Right renal pelvis (tissue), 4 donors: Measurements from ENCODE around the gene UMODL1. TPM values are rescaled to one million over a fixed set of nuclear protein-coding genes. Genes with fewer than 3 reads are reported as not detected.
"Not testable (repeated sequence)": the region's sequence is repeated elsewhere in the genome, so short reads cannot be mapped to it uniquely, and the experiment has no call there.

Experiments
- DNase-seq, 4 donors: peaks; one replicate each; pipeline ENCODE4 v3.0.0-alpha.2; 2013; ENCODE audit warnings: low read depth in 4 of 4, low spot score in 3 of 4, missing footprints in 1 of 4
- polyA plus RNA-seq, 4 donors: library from polyadenylated mRNA; unstranded; fragments of 120-200 nt; gene quantifications; one replicate each; pipeline ENCODE4 v1.2.1, GENCODE V29; 2013; ENCODE audit not compliant: insufficient read length in 4 of 4

UMODL1 gene
- polyA plus RNA-seq, 4 donors, result 0.06 to 0.20 (median 0.11) TPM

DNA sequence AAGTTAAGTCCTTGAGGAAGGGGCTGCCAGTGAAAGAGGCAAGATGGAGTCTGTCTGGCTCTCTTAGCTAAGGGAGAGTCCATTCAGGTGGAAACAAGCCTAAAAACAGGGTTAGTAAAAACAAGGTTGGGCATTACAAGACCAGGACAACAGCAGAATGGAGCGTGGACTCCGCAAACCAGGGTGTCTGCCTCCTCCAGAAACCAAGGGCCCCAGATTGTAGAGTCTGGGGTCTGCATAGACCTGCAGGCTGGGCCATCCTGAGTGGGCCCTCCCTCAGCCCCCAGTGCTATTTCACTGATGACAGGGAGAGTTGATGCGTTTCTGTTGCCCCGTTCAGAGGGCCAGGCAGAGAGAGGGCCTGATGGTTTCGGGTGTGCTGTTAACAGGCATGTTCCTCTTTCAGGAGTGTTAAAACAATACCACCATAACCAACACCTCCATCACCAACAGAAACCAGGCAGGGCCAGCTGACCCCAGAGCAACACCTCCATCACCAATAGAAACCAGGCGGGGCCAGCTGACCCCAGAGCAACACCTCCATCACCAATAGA is 6.6 kb downstream of the UMODL1 start:
- not testable (repeated sequence) for DNase-seq

DNA sequence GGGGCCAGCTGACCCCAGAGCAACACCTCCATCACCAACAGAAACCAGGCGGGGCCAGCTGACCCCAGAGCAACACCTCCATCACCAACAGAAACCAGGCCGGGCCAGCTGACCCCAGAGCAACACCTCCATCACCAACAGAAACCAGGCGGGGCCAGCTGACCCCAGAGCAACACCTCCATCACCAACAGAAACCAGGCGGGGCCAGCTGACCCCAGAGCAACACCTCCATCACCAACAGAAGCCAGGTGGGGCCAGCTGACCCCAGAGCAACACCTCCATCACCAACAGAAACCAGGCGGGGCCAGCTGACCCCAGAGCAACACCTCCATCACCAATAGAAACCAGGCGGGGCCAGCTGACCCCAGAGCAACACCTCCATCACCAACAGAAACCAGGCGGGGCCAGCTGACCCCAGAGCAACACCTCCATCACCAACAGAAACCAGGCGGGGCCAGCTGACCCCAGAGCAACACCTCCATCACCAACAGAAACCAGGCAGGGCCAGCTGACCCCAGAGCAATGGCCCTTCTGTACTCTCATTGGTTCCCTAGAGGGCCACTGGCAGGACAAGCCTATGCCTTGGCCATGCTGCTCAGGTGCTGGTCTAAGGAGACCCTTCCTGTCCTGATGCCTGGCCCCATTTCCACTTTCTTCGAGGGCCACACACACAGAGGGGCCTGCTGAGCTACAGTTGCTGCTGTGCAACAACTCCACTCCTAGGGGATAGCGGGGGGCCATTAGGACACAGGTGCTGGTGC is 7.3 kb downstream of the UMODL1 start:
- not testable (repeated sequence) for DNase-seq

DNA sequence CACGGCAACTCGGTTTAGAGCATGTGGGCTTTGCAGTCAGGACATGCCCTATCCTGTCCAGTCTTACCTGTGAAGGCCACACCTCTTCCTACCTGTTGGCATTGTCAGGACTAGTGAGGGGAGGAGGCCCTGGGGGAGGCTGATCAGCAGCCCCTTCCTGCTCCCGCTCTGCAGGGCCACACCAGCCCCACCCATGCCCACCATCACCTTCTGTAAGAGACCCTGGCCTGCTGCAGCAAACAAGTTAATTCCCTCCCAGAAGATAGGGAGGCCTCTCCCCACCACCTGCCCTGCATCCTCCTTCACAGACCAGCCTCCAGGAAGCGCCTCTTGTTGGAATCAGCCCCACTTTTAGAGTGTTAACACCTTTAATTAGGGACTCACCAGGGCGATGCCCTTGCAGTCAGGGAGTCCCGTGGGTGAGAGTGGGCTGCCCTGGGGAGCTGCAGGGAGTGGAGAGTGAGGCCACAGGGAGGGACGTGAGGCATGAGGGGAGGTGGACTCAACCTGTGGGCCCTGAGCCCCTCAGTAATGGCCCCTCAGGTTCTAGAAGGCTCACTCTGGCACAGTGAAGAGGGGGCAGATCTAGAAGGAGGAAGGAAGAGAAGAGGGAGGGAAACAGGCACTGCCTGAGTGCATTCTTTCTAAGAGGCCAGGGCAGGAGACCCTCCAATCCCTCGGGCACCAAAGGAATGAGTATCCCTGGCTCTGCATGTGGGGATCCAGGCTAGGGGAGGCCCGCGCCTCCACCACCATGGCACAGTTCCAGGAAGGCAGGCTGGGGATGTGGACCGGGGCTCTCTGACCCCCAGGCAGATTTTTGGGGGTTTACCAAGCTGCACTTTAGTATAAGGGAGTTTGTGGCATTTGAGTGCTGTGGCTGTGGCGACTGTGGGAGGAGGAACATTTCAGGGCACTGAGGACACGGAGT is 8.2 kb downstream of the UMODL1 start:
- DNase-seq, result no peak

DNA sequence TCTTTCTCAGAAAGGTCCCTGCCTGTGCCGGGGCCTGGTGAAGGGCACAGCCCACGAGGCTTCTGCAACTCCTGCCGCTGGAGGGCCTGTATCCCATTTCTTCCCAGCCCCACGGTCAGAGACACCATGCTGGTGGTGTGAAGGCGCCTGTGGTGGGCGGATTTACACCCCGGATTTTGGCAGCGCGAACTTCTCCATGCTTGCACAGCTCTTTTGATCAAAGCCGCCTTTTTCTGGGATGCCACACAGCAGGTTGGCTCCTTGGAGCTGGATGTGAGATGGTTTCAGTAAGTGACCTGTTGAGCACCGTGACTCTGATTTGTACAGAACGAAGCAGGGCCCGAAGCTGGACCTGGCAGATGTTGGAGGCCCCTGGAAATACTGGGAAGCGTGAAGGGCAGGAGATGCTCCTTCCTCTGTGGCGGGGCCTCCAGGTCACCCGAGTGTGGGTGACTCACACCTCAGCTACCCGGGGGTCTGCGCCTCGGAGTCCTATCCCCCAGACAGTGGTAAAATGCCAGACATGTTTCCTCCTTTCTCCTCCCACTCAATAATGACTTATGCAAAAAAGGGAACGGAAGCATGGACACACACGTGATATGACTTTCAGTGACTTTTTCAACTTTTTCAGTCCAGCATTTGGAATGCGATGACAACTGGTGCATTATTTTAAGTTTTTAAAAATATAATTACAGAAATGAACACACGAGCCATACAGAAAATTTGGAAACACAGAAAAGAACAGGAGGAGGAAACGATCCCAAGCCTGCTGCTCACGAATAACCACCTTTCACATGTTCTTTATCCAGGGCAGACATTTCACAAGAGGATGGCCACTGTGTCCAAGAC is 9.0 kb downstream of the UMODL1 start:
- DNase-seq, result no peak

DNA sequence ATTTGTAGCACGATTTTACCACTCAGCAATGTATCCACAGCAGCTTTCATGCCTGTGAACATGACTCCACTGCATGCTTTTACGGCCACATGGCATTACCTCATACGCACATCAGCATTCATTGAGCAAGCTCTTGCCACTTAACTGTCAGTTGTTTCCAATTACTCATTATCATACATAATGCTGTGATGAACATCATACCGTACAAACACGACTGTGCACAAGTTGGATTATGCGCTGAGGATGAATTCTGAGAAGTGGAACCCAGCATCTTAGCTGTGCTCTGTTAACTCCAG is 9.6 kb downstream of the UMODL1 start:
- no peak for DNase-seq

DNA sequence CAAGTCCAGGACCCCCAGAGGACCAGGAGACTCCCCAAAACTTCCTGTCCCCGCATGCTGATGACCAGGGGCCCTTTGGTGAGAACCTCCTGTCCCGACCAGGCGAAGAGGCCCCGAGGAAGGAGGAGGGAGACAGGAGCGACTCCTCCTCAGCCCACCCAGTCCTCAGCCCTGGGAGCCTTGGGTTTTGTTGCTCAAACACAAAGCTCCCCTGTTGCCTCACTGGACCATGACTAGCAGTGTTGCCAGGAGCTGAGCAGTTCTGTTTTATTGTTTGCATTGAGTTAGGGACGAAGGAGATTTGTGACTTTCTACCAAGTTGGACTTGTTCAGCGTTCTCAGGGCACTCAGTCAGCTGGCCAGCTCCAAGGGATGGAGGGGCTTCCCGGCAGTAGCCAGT is 10.0 kb downstream of the UMODL1 start:
- DNase-seq, result no peak

DNA sequence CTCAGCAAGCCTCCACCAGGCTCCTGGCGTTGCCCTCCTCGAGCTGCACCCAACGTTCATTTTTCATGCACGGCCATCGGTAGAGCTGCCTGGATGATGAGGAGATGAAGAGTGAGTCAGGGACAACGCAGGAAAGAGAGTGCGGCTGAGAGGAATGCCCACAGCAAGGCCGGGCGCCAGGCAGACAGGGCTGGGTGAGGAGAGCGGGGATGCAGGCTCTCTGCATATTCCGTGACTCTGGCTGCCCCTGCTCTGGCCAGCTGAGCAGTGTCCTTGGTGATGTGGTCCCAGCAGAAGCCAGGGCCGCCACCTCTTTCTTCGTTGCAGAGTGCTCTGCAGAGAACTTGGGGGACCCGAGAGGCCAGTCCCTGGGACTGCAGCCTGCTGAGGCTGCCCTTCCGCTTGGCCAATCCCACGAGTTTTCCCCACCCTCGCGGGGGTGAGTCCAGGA is 10.8 kb downstream of the UMODL1 start:
- DNase-seq, result no peak

DNA sequence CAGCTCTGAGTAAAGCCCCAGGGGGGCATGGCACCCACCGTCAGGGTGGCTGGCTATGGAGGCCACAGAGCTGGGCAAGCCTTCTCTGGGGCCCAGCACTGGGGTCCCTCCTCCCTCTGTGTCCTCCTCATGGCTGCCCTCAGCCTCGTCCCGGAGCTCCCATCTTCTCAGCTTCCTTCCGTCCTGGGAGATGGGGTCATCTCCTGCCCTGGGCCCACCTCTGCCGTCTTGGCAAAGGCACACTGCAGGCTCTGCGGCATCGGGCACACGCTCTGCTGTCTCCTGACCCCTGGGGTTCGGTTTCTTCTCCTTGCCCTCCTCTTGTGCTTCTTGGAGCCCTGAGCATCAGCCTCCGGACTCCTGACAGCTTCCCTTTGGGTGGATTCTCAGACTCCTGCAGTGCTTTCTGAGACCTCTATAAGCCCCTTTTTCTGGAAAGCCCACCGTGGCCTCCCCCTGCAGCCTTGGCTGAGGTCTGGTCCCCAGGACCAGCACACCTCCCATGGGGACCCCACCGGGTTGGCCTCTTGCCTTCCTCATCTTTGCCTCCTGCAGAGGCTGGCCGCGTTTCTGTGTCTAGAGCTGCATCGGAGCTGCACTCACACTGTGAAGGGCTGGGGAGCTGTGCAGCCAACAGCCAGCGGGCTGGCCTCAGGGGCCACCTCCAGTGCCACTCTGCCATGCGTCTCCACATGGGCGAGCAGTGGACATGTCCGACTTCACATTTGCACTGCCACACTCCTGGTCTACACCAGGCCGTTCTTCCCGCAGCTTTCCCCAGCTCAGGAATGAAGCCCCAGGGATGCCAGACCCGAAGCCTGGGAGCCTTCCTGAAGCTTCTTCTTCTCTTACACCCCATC is 11.6 kb downstream of the UMODL1 start:
- DNase-seq, result no peak

DNA sequence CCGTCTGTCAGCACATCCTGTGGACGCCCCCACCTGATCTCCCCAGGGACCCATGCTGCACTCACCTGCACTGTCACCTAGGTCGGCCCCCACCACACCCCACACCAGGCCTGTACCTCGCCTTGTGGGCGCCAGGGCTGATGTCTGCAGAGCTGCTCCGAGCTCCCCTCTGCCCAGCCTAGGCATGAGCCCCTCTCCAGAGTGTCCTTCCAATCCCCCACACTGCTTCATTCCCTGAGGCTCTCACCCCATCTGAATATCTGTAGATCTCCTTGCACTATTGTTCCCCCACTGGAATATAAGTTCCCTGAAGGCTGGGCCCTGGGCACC is 12.2 kb downstream of the UMODL1 start:
- DNase-seq, result no peak

DNA sequence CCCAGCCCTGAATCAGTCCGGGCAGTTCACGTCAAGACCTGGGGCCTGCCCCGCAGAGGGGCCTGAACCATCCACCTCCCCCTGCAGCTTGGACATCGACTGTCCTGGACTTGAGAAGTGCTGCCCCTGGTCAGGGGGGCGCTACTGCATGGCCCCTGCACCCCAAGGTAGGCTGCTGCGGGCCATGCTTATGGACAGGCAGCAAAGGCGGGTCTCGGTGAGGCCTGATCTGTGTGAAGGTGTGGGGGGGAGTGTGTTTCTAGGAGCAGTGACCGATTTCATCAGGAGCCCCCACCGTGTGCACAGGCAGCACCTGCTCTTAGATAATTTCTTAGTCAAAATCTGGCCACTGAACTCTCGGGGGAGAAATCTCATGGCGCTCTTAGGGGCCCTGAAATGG is 13.0 kb downstream of the UMODL1 start:
- DNase-seq, result no peak

DNA sequence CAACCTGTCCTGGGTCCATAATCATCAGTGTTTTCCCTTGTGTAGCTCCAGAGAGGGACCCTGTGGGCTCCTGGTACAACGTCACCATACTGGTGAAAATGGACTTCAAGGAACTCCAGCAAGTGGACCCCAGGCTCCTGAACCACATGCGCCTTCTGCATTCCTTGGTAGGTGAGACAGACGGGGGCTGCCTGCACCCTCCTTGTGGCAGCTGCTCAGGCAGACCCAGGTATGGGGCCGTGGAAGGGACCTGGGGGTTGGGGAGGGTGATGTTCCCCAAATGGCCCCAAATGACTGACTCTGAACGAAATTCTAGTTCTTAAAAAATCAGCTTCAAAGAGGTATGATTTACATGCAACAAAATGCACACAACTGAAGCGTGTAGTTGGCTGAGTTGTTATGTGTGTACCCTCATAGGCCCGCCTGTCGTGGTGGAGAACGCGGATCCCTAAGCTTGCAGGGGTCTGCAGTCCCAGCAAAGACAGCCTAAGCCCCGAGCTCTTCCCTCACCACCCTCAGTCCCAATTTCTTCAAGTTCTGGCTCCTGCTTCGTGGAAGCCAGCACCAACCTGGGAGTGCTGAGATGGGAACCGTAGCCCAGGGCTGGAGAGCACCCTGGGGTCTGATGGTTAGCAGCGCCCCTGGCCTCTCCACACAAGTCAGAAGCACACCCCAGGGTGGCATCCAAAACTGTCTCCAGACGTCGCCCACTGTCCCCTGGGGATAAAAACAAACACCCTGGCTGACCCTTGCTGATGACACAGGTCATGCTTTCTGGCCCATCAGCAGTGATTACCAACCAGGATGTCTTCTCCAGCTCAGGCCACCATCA is 14.3 kb downstream of the UMODL1 start:
- no peak for DNase-seq

DNA sequence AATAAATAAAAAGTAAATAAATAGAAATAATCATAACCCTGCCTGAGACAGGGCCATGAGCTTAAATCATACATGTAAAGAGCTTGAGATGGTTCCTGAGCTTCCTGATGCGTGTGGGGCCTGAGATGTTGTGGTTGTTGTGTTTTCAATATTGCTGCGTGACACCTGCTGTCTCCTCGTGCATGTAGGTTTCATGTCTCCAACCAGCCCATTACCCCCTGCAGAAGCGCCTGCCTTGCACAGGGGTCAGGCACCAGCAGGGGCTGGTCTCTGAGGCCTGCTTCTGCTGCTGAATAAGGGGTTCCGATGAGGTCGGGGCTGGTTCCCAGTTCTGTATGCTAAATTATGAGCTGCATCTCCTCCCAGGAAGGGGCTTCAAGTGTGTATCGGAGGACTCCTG is 15.9 kb downstream of the UMODL1 start:
- DNase-seq, result no peak

DNA sequence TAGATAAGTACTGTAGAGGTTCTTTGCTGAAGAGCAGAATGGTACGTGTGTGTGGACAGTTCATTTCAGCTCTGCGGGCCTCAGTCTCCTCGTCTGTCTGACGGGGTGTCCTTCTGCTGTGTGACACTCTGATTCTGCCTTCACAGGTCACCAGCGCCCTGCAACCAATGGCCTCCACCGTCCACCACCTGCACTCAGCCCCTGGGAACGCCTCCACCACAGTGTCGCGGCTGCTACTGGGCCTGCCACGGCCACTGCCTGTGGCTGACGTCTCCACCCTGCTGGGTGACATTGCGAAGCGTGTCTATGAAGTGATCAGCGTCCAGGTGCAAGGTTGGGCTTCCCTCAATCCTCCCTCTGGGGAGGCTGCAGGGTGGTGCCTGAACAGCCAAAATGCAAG is 17.0 kb downstream of the UMODL1 start:
- DNase-seq, result no peak

DNA sequence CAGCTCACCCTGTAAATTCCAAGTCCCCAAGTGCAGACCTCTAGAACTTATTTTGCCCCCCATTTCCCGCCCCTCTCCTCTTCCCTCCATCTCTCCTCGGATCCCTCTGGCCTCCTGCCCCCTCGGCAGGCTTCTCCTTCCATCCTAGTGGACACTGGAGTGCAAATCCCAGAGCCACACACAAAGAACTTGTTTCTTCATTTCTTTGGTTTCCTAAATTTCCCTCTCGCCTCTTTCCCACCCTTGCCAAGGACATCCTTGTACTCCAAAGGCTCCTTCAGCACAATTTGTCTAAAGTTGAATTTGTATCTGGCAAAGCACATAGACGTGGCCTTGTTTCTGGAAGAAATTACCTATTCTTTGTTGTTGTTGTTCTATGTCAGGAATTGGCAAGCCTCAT is 17.5 kb downstream of the UMODL1 start:
- DNase-seq, result no peak

DNA sequence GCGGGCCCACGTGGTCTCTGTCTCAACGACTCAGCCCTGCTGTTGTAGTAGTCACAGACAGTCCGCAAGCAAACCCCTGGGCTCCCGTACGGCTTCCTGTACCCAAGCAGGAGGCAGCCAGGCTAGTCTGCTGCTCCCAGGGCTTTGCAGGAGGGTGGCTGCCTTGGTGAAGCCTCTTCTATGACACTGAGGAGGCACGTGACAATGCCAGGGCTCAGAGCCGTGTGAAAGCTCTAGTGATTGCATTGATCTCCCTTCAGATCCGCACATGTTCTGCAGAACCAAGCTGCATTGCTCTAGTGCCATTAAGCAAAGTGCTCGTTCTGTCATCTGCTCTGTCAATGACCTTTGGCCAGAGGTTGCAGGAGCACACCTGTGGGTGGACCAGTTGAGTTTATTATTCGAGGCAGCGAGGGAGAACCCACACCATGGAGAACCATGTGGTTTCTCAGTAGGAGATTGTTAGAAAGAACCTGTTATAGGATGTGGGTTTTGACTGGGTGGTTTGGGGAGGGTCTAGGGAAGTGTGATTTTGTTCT is 18.0 kb downstream of the UMODL1 start:
- no peak for DNase-seq

DNA sequence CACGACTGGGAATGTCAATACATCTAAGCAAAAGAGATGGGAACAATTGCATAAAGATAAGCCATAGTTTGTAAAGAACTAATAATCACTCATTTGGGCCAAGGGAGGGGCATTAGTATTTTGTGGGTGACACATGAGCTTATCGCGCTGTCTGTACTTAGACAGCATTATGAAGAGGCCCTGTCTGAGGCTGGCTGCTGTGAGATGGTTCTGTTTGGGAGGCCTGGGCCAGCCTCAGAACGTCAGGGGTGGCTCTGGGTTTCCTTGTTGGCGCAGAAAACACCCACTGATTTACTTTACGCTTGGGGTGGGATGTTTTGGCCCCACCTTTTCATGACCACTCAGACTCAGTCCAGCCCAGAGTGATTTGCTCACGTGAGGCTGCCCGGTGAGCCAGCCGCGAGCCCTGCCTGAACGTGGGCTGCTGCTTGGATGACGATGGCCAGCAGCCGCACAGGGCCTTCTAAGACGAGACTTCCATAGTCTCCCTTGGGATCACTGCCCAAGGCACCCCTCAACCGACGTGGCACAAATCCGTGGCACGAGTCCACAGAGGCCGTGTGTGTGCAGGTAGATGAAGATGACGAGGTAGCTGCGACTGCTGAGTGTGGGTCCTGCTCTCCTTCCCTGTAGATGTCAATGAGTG is 18.7 kb downstream of the UMODL1 start:
- no peak for DNase-seq

DNA sequence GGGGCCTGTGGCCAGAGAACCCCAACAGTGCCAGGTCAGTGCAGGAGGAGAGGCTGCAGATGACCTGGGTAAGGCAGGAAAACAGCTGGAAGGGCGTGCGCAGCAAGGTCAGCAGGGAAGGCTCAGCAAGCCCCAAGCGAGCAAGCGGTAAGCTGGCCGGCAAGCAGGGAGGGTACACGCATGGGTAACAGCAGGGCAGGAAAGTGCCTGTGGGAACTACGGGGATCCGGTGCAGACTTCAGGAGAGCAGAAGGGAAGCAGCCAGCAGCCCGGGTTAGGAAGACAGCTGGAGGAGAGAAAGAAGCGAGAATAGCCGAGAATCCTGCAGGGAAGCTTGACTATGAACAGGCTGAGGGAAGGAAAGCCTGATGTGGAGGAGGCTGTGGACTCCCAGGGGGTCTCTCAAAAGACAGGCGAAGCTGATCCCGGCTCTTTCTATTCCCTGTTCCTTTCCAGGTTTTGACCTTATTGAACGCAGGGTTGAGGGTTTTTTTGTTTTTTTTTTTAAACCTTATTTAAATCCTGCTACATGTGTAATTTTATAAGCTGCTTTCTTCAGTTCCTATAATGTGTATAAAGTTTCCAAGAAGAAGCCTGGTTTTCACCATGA is 20.9 kb downstream of the UMODL1 start:
- no peak for DNase-seq

DNA sequence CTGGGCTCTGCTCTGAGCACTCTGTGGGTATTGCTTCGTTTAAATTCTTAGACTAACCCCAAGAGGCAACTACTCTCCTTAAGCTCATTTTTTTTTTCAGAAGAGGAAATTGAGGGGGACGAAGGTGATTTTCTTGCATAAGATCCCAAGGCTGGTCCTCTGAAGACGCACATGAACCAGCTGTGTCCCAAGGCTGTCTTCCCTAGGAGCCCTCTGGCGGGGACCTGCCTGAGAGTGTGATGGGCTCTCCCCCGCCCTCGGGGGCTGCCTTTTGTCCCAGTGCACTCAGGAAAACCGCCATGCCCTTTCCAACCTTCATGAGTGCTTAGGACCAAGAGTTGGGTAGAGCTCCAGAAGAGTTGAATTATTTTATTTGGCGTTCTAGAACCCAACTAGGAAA is 21.7 kb downstream of the UMODL1 start:
- DNase-seq, result no peak
